GM12878 (cell line): ENCODE measurements around the gene PAX3.

Experiments
- POLR2AphosphoS5 ChIP-seq: IDR thresholded peaks from 2 replicates; pipeline ENCODE4 v1.6.1; 2011; ENCODE audit warnings: mild to moderate bottlenecking, low read length, inconsistent platforms
- TCF12 ChIP-seq: IDR thresholded peaks from 2 replicates; pipeline ENCODE4 v1.6.1; 2011; ENCODE audit warnings: low read depth, mild to moderate bottlenecking, low read length
- TF ChIP-seq, protein P1 (sequence below): IDR thresholded peaks from 2 replicates; pipeline ENCODE4 v1.6.1; 2011; ENCODE audit warnings: borderline replicate concordance, low read depth, mild to moderate bottlenecking, moderate library complexity, mixed read lengths, low read length; ENCODE audit not compliant: insufficient read depth; ENCODE audit errors: extremely low read length

- TF ChIP-seq TCF12 (no peak), POLR2AphosphoS5 (no peak)
- TF ChIP-seq, protein P1, sequence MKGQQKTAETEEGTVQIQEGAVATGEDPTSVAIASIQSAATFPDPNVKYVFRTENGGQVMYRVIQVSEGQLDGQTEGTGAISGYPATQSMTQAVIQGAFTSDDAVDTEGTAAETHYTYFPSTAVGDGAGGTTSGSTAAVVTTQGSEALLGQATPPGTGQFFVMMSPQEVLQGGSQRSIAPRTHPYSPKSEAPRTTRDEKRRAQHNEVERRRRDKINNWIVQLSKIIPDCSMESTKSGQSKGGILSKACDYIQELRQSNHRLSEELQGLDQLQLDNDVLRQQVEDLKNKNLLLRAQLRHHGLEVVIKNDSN: no peak
Observed at GRCh38 chr2:222322236-222322635, 23.4 kb upstream of the PAX3 start.
